HG03280 (cell line): ENCODE measurements around the gene GNAL.

Source experiments
- ATAC-seq: cut with Tn5 transposase; IDR thresholded peaks from one replicate; pipeline ENCODE4 v1.9.1; 2021; ENCODE audit warnings: mild to moderate bottlenecking, moderate library complexity; ENCODE audit not compliant: unreplicated experiment

Gene GNAL

DNA sequence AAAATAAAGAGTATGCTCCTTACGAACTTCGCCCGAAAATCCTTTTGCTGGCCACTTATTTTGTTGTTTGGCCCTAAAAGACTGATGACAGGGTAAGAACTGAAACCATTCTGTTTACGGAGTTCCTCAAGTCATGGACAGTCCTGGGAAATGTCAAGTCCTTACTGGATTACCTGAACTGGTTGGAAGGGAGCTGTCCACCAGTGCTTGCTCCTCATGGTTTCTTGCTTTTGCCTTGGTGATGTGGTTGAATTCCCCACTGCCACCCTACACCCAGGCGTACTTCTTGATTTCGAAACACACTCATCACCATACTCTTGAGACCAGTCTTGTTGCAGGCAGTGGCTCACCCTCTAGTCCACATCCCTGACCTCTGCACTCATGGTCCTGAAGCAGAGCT, 113.1 kb downstream of the GNAL start:
- ATAC-seq, result no peak

DNA sequence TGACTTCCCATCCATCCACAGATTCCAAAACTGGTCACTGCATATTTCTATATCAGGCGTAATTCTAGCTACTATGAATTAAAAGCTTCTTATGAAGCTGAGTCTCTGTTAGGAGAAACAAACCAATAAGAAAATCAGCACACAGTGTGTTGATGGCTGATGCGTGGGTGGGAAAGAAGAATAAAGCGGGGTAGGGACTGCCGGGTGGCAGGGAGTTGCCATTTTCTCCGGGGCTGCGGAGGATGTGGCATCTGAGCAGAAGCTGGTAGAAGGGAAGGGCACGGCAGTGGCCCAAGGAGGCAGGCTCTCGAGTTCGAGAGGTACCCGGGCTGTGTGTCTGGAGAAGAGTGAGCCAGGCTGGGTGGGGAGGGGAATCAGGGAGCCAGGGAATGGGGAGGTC, 113.5 kb downstream of the GNAL start:
- no peak for ATAC-seq

DNA sequence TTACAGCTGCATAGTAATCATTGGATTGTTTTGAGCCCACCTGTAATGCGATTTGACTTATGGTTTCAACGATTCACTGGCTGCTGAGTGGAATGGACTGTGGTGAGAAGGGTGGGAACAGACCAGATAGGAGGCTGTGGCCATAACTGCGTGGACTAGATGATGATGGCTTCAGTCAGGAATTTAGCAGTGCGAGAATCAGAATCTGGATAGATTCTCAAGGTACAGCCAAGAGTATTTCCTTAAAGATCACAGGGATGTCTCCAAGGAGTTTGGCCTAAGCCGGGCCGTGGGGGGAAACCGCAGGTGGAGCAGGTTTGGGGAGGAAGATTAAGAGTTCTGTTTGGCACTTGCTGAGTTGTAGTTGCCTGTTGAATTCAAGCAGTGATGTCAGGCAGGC, 118.2 kb downstream of the GNAL start:
- no peak for ATAC-seq

DNA sequence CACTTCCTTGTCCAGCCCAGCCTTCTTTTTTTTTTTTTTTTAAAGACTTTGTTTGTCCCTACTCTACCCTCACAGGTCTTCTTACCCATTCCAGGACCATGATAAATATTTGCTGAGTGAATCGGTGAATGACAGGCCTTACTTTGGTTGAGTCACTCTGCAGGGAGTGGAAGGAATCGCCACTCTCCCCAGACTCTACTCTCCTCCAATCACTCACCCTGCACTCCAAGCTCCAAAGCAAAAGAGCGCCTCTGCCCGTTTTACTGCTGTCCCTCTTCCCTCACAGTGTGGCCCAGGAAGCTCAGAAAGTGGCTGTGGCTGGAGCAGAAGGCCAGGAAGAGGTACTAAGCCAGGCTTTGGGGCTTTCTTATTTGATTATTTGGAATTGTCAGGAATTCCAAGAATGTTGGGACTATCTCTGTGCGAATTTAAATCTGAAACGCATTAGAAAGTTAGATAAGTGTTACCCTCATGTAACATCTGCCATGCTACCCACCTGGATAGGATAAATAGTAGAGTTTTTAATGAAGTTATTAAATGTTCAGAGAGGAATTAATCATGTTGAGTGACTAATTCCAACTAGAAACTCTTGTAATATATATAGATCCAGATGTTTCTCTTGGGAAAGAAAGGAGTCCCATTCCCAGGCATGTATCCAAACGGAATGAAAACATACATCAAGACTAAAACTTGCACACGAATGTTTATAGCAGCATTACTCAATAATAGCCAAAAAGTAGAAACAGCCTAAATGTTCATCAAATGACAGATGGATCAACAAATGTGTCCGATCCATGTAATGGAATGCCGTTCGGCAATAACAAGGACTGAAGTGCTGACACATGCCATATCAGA, 119.2 kb downstream of the GNAL start:
- ATAC-seq, result no peak

DNA sequence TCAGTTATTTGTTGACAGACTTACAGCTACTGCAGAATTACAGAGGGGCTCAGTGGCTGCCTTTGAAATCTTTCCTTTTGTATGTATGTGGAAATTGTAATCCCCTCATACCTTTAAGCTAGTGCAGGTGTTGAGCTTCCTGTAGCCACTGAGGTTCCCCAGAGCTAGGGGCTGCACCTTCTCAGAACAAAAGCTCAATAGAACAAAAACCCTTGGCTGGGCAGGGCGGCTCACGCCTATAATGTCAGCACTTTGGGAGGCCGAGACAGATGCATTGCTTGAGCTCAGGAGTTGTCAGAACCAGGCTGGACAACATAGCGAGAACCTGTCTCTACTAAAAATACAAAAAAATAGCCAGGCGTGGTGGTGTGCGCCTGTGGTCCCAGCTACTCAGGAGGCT, 120.8 kb downstream of the GNAL start:
- no peak for ATAC-seq

DNA sequence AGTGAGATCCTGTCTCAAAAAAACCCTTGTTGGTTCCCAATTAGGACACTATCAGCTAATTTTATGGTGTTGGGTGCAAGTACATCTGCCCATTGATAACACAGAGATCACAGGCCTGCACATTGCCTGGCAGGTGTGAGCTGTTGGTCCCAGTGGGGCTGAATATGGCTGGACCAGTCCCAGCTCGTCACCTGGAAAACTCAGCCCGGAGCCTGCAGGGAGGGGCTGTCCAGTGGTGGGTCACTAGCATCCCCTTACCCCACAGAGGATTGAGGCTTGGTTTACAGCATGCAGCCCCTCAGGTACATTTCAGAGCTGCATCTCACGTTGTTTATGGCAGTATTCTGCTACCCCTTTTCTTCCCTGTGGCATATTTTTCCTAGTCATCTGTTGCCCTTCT, 121.3 kb downstream of the GNAL start:
- ATAC-seq, result no peak

DNA sequence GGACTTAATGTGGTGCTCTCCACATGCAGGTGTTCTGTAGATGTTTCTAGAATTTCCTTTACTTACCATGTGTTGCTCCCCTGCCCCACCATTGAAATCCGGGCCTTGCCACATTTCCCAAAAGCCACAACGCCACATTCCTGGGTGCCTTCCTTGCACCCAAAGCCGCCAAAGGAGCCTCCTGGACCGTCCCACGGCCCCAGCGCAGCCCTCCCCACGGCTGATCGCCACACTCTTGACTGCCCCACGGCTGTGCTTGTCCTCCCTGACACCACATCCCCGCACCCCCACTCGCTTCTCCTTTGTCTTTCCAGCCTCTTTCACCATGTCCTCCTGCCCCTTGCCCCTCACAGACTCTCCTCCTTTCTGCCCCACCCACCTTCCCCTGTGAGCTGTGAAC, 121.9 kb downstream of the GNAL start:
- no peak for ATAC-seq

DNA sequence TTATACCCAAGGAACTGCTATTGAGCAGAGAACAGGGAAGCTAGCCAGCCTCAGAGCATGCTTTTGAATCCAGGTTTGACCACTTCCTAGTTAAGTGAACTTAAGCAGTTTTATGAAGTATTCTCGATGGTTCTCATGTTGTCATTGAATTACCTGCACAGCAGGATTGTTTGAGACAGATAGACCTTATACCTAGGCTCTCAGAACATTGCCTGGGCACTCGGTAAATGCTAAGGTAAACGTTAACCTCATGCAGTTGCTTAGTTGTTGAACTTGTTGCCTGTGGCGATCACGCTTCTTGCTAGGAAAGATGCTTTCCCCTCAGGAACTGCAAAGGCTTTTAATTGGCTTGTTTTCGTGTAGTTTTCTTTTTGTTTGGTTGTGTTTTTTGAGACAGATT, 128.2 kb downstream of the GNAL start:
- ATAC-seq, result no peak

DNA sequence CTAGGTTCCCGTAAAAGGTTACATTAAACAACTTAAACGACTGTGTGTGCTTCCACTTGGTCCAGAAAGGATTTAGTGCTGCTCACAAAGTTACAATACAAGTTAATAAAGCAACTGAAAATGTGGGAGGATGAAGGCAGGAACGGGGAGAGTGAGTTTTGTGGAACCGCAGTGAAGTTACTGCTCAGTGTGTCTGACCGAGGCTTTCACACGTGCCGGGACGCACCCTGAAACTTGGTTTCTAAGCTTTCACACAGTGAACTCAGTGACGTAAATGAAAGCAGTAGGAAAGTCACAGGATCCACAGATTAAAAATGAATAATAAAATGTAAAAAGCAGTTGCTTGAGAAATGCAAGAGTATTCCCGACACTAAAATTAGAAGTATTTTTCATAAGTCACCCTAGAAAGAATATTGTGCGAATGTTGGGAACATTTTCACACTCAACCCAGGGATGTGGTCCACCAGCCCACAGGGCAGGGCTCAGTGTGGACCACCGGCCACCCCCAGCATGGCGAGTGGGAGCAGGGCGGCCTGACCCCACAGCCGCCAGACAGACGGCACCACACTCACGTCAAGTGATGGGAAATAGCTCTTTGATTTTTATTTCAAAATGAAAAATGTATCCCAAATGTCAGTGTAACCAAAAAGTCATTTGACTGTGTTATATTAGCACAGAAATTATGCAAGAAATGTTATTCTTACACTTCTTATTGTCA, 129.6 kb downstream of the GNAL start:
- ATAC-seq, result no peak

DNA sequence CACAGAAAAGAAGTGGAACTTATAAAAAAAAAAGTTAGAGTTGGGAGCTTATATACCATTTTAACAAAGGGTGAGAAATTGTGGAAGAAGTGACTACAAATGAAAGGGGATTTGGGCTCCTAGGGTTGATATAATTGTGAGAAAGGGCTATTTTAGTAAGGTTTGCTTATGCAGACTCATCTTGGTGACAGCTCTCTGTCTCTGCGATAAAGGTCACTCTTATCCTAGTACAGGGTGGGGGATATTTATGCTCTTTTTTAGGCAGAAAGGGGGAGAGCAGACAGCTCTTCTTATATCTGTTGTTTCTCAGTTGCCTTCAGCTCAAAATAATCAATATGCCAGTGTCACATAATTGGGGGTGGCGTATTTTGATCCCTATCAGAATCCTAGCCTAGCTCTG, 130.9 kb downstream of the GNAL start:
- no peak for ATAC-seq

DNA sequence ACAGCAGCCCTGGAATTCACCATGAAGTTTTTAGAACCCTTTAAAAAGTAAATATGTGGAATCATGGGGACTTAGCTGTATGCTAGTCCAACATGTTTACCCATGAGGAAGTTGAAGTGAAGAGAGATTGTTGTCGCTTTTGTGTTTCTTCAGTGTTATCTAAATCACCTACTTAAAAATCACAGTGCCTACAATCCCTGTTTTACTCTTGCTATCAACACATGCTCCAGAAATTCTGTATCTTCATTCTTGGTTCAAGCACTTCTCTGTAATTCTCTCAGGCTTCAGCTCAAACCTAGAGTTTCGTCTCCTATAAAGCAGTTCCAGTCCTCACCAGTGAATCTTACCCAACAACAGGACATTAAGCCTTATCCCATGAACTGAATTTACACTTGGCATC, 131.6 kb downstream of the GNAL start:
- no peak for ATAC-seq

DNA sequence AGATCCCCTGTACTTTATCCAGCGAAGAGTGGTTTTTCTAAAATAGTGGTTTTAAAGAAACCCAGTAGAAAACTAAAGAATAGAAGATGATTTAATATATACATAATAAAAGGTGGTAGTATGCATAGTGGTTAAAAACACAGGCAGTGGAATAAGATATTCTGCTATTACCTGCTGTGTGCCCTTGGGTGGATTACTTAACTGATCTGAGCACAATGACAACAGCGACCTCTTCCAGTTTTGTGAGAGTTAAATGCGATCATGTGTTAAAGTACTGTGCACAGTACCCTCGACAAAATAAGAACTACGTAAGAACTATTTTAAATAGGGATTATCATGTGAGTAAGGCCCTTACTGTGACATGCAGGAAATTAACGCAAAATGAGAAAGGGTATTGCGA, 132.1 kb downstream of the GNAL start:
- ATAC-seq, result no peak

DNA sequence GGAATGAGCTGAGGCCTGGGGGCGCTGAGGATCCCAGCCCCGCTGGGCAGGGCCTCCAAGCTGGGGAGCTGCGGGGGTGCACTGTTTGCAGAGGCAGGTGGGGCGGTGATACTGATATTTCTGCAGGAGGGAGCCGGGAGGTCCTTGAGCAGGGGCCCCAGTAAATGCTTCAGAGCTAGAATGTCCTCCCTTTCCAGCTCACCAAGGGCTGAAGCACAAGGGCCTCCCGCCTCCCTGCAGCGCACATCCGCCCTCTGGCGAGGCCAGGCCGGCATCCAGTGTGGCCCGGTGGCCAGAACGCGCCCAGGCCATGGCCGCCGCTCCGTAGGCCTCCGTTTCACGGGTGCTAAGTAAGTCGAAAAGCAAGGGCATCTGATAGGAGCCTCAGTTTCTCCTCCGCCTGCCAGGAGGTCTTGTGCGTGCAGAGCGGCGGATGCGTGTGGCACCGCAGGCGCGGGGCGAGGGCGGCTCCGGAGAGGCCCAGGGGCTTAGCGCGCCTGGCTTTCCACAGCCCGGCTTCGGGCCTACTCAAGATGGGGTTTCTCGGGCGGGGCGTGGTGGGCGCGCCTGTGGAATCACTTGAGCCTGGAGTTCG, 132.7 kb downstream of the GNAL start:
- ATAC-seq, result no peak

DNA sequence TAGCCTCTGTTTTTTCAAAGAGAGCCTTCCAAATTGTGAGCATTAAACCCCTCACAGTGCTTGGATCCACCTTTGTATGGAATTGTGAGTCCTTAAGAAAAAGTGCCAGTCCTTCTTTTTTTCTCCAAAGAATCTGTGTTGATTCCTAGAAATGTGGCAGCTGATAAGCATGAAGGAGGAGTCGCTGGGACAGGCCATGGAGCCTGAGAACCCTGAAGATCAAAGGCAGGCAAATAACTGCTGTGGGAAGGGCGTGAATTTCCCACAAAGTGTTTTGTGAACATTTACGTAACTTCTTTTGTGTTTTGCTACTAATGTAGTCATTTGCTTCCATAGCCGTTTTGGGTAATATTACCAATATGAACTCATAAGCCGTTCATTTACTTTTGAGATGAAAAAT, 134.5 kb downstream of the GNAL start:
- ATAC-seq, result no peak

DNA sequence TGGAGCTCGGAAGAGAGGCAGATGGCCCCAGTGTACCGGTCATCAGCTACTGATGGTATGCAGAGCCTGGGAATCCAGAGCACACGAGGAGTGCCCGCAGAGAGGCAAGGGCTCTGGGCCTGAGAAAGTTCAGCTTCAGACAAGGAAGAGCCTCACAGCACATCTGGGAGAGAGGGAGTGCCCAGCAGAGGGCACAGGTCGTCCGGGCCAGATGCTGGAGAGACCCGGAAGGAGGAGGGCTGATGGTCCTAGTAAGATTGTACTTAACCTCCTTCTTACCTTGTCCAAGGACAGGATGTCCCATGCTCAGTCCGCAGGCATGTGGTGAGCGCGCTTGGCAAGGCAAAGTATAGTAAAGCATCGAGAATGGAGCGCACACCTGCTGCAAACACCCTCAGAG, 137.8 kb downstream of the GNAL start:
- ATAC-seq, result no peak

DNA sequence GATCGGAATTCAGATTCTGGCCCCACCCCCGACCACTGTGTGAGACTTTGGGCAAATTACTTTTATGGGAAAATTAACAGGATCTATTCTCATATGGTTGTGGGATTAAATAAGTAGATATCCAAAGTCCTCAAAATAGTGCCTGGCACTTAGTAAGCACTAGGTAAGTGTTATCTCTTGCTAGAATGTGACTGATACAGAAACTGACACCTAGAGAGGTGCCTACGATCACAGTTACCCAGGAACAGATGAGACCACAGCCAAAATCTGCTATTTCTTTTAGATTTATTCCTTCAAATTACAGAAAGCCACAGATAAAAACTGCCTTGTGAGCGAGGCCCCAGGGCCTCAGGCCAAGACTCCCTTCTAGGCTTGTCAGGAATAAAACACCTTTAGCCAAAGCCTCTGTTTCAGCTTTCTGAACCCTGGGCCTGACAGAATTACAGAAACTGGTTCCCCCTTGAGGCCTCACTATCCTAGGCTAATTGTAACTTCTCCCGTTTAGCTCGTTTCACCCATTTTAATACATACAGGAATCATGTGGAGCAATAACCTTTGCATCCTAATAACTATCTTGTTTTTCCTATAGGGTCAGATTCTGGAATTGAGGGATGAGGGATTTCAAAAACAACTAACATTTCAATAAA, 139.8 kb downstream of the GNAL start:
- no peak for ATAC-seq

DNA sequence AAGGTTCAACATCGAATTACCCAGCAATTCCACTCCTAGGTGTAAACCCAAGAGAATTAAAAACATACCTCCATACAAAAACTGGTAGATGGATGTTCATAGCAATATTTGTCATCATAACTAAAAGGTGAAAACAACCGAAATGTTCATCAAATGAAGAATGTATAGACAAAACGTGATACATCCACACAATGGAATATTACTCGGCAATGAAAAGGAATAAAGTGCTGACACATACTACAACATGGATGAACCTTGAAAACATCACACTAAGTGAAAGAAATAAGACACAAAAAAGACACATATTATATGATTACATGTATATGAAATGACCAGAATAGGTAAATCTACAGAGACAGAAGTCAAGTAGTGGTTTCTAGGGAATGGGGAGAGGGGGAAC, 141.5 kb downstream of the GNAL start:
- ATAC-seq, result no peak

DNA sequence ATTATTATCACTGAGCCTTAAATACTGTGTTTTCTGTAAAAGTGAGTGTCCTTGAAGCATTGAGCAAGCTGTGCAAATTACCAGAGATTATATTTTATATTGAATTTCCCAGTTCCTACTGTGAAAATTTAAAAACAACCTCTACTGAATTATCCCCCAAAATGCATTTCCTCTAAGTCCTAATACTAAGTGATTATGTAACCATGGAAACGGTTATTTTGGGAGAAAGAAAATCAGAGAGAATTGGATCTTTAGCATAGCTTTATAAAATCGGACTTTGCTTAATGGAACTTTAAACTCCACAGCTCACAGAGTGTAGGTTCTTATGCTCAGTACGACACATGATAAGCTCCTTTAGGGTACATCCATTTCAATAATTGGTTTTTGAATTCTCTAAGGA, 142.9 kb downstream of the GNAL start:
- ATAC-seq, result no peak

DNA sequence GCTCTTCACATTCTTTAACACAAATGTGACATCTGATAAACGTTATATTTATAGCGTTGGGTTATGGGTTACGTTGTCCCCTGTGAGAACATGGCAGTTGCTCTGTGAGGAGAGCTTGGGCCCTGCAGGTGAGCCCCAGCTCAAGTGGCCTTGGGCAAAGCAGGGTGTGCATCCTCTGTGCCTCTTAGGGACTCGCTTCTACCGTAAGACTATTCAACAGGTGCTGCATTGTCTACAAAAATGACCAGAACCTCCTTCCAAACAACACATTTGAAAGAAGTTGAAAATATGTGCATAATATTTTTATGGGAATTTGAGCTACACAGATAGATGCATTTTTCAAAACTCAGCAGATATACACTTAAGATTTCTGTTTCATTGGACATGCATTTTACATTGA, 145.7 kb downstream of the GNAL start:
- no peak for ATAC-seq

DNA sequence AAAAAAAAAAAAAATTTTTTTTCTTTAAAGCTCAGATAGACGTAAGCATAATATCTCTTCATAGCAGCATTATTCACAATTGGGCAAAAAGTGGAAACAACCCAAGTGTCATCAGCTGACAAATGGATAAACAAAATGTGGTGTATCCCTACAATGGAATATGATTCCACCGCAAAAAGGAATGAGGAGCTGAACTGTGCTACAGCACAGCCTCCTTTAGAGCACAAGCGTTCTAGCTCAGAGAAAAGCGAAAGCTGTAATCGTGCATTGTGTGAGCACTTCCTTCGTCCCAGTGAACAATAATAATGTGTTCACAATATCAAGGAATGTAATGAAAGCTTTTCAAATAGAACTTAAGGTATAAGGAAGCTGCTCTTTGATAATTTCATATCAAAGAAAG, 150.5 kb downstream of the GNAL start:
- no peak for ATAC-seq

DNA sequence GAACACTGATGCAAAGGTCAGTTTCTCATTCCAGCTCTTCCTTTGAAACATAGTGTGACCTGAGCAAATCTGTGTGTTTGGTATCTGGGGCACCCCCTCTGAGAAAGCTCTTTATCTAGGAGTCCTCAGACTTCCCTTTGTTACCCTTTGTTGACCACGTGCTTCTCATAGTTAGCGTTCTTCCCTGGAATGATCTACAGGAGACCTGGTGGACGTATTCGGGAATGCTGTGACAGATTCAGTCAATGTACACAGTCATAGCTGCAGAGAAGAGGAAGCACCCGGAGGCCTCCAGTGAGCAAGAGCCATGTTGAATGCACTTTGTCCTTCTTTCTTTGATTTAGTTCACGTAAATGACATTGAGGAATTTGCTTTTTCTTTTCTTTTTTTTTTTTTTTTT, 151.4 kb downstream of the GNAL start:
- no peak for ATAC-seq

DNA sequence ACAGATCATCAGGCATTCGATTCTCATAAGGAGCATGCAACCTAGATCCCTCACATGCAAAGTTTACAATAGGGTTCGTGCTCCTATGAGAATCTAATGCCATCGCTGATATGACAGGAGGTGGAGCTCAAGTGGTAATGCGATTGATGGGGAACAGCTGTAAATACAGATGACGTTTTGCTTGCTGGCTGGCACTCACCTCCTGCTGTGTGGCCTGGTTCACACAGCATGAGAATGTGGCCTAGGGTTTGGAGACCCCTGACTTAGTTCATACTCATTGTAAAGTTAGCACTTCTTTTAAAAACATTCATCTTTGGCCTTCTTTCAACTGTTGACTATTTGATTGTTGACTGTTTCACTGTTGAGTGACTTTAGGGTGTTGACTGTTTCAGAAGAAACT, 153.5 kb downstream of the GNAL start:
- ATAC-seq, result no peak
